Epidermal melanocyte (primary cell): ENCODE data around the gene ACAP3.

ENCODE experiments used
- DNase-seq: peaks from one replicate; pipeline ENCODE4 v3.0.0; 2011; ENCODE audit warnings: low spot score; ENCODE audit not compliant: insufficient read length

Gene ACAP3, protein sequence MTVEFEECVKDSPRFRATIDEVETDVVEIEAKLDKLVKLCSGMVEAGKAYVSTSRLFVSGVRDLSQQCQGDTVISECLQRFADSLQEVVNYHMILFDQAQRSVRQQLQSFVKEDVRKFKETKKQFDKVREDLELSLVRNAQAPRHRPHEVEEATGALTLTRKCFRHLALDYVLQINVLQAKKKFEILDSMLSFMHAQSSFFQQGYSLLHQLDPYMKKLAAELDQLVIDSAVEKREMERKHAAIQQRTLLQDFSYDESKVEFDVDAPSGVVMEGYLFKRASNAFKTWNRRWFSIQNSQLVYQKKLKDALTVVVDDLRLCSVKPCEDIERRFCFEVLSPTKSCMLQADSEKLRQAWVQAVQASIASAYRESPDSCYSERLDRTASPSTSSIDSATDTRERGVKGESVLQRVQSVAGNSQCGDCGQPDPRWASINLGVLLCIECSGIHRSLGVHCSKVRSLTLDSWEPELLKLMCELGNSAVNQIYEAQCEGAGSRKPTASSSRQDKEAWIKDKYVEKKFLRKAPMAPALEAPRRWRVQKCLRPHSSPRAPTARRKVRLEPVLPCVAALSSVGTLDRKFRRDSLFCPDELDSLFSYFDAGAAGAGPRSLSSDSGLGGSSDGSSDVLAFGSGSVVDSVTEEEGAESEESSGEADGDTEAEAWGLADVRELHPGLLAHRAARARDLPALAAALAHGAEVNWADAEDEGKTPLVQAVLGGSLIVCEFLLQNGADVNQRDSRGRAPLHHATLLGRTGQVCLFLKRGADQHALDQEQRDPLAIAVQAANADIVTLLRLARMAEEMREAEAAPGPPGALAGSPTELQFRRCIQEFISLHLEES

DNA sequence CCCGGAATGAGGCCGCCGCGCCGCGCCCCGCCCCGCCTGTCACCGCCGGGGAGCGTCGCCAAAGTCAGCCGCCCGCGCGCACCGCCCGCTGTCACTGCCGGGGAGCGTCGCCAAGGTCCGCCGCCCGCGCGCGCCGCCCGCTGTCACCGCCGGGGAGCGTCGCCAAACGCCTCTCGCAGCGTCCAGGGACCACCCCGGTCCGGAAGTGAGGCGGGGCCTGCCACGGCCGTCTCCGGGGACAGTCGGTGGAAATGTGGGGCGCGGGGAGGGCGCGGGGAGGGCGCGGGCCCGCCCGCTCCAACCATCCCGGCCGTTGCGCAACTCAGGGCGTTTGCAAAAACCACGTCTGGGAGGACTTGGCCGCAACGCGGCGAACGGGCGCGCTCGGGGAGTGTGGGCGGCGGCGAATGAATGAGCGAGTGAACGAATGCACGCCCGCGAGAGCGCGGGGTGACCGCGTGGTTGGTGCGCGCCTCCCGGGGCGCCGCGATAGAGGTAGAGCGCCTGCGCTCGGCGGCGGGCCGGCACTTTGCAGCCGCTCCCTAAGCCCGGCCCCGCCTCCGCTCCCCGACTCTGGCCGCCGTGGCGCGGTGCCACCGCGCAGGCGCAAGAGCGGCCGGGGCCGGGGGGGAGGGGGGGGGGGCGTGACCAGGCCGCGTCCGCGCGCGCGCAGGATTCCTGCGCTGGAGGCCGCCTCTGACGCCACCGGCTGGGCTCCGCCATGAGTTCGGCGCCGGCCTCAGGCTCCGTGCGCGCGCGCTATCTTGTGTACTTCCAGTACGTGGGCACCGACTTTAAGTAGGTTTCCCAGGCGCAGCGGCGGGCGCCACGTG is at the start of gene ACAP3, which contains the start of gene PUSL1:
Gene ACAP3 (minus strand): TSS at position 8 of the 833 bp plus-strand sequence. CDS start 115 bp downstream, outside the sequence.
Gene PUSL1 (plus strand): TSS at position 675 of the 833 bp plus-strand sequence. CDS start 47 bp downstream, at position 722.
- peak; percentile 98 for DNase-seq

DNA sequence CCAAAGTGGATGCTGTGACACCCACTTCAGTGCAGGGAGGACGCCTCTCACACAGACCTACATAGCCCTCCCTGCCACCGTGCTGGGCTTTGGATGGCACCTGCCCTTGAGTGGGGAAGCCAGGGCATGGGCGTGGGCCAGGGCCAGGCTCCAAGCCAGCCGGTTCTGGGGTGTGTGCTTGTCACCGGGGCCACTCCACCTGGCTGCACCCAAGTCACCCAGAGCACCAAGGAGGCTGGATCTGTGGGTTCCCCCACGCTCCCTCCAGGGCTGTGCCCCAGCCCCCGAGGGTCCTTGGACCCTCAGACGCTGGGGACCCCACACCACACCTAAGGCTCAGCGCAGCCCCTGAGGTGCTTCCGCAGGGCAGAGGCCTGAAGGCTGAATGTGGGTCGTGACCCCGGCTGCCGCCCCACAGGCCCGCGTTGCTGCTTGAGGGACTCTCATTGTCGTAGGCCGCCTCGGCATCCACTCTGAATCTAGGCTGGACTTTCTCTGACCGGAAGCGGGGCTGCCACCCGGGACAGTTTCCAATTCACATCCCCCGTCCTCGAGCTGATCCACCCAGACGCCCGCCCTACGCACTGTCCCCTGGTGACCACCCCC is 49.2 kb upstream of the ACAP3 start:
- DNase-seq: no peak

DNA sequence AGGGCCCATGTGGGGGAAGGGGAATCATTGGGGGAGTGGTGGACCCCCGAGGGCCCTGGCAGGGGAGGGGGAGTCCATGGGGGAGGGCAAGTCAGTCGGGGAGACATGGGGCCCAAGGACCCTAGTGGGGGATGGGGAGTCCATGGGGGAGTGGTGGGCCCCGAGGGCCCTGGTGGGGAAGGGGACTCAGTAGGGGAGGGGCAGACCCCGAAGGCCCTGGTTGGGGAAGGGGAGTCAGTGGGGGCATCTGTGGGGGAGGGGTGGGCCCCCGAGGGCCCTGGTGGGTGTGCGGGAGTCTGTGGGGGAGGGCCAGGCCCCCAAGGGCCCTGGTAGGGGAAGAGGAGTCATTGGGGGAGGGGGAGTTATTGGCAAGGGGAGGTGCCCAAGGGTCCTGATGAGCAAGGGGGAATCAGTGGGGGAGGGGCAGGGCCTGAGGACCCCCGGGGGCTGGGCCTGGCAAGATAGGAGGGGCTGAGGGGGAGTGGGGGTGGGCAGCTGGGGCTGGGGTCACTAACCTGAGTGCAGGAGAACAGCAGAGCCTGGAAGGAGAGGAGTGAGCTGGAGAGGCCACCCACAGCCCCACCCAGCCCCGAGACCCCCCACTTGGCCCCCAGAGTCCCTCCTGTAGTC is 48.6 kb upstream of the ACAP3 start:
- DNase-seq: no peak

DNA sequence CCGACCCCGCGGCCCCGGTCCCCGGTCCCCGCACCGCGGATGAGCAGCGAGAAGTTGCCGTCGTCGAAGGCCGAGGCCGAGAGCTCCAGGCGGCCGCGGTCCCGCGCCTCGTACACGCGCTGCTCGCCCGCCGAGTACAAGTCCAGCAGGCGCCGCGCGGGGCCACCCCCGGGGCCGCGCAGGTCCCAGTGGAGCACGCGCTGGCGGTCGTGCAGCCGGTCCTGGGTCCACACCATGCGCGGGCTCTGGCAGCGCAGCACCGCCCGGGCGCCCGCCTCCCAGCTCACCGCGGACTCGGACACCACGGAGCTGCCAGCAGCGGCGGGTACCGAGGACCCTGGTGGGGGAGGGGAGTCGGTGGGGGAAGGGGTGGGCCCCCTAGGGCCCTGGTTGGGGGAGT is 47.7 kb upstream of the ACAP3 start:
- no peak for DNase-seq

DNA sequence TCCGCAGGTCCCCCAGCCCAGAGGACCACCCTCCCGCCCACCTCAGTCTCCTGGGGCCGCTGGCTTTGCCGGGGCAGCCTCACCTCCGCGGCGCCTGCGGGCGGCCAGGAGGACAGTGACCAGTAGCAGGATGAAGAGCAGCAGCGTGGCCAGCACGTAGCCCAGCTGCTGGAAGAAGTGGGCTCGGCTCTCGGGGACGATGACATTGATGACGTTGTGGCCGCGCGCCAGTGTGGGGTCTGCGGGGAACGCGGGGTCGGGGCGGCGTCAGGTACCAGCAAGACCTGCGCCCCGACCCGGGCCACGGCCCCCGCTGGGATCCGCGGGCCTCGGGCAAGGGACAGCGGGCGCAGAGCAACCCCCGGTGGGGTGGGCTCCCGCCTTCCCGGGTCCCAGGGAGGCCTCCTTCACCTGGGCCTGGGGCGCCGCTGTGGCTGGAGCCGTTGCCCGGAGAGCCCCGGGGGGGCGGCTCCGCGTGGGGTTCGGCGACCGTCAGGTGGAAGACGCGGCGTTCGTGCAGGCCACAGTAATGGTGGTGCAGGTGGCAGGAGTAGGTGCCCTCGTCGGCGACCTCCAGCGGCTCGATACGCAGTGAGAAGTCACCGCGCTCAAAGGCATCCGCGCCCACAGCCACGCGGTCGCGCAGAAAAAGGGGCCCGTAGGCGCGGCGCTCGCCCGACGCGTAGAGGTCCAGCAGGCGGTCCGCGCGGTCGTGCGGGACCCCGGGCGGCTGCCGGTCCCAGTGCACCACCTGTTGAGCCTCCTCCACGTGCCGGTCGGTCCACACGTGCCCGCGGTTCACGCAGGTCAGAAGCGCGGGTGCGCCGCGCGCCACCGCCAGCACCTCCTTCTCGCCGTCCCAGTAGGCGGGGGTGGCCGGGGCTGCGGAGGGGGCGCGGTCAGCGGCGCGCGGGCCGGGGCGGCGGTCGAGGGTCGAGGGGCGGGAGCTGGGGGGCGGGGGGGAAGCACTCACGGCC is 46.8 kb upstream of the ACAP3 start:
- no peak for DNase-seq

DNA sequence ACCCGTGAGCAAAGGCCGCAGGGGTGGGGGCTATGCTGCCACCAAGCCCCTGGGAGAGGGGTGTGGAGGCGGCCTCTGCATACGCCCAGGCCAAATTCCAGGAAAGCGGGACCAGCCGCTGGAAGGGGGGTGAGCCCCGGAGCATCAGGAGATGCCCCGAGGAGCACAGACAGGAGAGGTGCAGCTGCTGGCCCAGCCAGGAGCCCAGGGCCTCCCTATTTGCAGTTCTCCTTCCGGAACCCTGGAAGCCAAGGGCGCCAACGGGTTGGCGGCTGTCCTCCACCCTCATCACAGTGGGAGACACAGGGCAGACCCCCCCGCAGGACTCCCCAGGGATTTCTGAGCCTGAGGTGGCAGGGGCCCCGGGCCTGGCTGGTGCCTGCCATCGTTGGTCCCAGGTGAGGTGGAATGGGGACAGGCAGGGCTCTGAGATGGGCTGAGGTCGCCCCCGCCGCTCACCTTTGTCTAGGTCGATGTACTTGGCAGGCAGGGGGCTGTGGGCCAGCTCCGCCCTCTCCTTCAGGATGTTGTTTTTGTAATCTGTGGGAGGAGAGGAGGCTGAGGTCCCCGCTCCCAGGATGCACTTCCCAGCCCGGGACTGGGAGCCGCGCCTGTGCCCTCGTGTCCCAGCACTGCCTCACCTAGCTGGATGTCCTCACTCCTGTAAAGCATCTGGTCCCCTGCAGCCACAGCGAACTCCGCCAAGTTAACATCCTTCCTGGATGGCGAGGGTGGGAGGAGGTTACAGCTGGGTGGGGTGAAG is 45.8 kb upstream of the ACAP3 start:
- no peak for DNase-seq

DNA sequence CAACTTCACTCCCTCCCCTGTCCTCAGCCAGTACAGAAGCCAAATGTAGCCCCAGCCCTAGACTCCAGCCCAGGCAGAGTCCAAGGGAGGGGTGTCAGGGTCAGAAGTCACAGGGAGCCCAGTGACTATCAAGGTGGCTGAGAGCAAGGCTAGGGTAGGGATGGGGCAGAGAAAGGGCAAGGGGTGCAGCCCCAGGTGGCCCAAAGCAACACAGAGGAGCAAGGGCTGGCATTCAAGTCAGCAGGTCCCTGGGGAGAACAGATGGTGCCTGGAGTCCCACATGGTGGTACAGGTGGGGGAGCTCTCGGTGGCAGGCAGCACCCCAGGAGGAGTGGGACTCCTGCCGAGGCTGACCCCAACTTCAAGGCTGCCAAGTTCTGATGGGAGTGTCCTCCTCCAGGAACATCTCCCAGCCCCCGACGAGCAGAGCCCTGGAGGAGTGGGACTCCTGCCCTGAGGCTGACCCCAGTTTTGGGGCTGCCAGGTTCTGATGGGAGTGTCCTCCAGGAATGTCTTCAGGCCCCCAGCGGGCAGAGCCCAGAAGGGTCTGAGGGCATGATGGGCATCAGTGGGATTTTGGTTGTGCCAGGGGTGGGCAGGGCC is 45.2 kb upstream of the ACAP3 start:
- DNase-seq: no peak

DNA sequence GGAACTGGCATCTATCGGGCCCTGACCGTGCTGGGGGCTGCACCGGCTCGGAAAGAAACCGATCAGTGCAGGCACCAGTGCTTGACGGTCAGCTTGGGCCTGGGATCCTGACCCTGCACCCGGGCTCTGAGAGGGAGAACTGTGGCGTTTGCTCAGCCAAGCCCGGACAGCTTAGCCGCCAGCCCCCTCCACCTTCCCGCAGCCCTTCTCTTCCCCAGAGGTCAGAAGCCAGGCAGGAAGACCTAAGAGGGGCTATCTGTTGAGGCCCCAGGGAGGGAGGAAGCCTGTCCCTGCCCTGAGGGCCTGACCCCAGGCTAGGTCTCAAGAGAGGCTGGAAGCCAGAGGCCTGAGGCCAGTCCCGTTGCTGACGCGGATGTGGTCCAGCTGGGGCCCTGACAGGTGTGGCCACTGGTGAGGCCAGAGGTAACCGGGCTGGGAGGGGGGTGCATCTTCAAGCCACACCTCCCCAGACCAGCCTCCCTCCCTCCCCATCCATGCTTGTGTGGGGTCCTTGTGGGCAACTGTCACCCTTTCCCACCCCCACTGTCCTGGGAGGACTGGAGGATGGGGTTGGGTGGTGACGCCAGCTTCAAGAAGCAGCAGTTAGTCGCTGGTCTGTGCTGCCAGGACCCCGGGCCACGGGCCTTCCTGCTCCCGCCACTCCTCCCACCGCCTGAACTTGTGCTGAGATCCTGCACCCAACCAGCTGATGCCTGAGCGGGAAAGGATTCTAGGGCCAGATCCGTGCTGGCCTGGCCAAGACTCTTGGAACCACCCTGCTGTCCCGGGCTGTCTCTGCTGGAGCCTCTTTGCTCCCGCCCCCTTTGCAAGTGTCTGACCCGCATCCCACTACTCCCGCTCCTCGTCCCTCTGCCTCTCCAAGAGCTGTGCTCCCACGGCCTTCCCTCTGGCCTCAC is 44.0 kb upstream of the ACAP3 start:
- DNase-seq: no peak

DNA sequence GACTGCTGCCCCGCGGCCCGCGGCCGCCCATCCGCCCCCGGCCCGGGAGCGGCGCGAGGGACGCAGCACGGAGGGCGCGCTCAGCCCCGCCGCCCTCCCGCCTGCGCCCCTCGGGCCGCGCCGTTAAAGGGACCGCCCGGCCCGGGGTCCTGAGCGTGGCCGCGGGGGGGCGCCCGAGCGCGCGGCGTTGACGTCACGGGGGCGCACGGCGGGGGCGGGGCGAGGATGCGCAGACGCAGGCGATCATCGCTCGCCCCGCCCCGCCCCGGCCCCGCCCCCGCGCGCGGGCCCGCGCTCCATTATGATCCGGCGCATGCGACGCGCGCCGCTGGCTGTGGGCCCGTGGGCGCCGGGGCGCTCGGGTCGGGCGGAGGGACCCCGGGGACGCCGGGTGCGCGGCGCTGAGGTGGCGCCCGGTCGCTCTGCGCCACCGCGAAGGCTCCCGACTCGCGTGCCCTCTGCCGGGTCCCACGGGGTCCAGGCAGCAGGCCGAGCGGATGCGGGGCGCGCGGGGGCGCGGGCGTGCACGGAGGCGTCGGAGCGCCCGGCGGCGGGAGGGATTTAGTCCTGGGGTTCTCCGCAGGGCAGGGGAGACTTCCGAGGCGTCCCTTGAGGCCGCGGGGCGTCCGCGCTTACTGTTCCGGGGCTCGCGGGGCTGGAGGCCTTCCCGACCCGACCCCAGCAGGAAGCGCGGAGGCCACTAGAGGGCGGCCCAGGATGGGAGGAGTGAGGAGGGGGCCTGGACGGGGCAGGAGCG is 41.7 kb upstream of the ACAP3 start, which contains the start of gene DVL1:
Gene DVL1 (minus strand): TSS at position 163 of the 757 bp plus-strand sequence. CDS start 353 bp downstream, outside the sequence.
- peak; percentile 88 for DNase-seq

DNA sequence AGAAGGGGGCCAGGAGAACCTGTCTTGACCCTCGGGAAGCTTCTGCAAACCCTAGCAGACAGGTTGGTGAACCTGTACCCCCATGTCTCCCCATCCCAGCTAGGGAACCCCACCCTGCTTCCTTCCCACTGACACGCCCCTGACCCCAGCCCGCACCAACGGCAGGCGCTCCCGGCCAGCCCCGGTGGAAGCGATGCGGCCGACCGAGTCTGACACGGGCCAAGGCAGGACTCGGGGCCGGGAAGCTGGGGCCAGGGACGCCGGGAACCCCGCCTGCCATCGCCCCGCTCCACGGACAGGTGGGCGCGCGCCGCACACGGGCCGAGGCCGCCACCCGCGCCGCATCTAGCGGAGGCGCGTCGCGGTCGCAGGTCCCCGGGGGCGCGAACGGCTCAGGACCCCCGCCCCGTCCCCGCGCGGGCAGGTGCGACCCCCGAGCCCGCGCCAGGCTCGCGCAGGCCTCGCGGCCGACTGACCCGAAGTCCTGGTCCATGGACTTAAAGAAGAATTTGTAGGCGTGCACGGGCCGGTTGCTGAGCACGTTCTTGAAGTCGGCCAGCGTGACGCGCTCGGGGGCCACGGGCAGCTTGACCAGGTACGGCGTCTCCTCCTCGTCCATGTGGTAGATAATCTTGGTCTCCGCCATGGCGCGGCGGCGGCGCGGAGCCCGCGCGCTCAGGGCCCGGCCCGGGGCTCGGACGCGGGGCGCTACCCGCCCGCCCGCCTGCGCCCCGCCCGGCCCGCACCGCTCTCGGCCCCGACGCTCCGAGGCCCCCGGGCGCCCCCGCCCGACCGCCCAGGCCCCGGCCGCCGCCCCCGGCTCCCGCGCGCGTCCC is 40.9 kb upstream of the ACAP3 start:
- DNase-seq: no peak

DNA sequence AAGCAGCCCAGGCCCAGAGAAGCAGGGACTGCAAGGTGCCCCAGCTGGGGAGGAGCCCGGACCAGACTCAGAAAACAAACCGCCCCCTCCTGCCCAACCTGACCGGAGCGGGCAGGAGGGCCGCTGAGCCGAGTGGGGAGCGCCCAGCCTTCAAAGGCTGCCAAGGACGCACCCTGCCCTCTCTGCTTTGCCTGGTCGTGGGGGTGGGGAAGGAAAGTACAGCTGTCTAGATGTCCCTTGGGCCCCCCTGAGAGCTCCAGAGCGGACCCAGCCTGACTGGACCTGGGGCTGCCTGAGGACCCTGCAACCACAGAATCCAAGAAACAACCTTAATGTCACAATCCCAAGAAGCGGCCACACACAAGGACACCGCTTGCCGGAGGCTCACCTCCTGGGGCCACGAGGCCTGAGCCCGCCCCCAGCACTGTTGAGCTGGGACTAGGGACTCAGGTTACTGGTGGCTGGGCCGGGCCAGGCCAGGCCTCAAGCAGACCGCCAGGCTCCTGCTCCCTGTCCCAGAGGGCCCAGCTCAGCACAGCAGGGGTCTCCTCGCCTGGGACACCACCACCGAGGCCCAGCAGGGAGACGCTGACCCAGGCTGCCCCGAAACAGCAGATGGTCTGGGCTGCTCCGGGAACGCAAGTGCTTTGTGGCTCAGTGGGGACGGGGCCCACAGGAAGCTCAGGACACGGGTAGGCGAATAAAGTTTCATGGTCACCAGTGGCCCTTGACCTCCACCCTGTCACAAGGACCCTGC is 40.1 kb upstream of the ACAP3 start:
- DNase-seq: no peak

DNA sequence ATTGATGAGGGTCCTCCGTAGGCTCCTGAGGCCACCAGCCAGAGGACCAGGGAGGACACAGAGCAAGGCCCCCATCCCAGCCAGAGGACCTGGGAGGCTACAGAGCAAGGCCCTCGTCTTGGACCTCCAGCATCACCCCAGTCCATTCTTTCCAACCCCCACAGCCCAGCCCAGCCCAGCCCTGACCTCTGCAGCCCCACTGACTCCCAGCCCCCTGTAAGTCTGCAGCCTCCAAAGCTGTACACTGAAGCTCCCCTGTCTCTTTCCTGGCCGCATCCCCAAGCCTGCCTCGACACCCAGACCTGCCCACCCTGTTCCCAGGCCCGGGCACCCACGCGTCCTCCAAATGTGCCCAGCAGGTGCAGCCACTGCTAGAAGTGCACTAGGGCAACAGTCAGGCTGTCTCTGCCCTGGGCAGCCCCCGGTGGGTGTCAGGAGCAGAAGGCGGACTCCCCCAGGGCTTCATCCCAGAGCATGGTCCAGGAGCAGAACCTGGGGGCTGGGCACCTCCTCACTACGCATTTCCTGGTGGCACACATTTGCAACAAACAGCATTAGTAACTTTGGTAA is 39.4 kb upstream of the ACAP3 start:
- DNase-seq: no peak

DNA sequence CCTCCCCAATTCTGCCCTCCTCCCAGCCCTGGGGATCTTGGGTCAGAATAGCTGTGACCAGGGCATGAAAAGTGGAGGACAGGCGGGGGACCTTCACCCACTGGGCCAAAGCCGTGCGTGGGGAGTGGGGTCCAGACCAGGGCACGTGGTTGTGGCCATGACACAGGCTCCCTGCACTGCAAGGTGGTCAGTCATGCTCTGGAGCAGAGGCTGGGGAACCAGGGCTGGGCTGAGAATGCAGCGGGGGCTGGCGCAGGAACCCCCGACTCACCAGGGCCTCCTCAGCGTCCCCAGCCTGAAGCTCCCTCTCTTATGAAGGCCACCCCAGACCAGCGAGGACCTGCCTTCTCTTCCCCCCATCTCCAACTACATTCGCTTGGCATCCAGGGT is 38.8 kb upstream of the ACAP3 start:
- no peak for DNase-seq

DNA sequence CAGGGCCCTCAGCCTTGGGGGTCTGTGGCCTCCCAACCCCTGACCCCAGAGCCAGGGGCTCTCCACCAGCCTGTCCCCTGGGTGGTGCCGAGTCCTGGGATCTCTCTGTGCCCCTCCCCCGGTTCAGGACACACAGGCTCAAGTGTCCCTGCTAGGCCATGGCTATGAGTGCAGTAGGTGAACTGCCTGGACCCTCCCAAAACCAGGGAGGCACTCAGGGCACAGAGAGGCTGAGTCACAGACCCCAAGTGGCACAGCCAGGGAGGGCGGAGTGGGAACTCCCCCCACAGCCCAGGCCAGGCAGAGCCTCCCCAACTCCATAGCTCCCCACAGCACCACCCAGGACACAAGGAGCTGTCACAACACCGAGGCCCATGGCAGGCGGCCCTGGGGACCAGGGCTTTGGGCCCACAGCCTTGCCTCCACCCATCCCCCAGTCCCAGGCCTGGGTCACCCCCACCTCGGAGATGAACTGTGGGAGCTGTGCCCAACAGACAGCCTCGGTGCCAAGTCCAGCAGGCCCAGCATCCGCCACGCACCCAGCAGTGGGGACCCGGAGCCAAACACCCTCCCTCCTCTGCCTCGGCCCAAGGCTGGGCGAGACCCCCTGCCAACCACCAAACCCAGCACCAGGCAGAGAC is 38.2 kb upstream of the ACAP3 start:
- no peak for DNase-seq
